HG03045 (cell line): ENCODE results near the gene EVL.

Experiments used
- ATAC-seq: cut with Tn5 transposase; IDR thresholded peaks from one replicate; pipeline ENCODE4 v1.9.1; 2021; ENCODE audit warnings: mild to moderate bottlenecking, moderate library complexity; ENCODE audit not compliant: unreplicated experiment

Gene EVL

DNA sequence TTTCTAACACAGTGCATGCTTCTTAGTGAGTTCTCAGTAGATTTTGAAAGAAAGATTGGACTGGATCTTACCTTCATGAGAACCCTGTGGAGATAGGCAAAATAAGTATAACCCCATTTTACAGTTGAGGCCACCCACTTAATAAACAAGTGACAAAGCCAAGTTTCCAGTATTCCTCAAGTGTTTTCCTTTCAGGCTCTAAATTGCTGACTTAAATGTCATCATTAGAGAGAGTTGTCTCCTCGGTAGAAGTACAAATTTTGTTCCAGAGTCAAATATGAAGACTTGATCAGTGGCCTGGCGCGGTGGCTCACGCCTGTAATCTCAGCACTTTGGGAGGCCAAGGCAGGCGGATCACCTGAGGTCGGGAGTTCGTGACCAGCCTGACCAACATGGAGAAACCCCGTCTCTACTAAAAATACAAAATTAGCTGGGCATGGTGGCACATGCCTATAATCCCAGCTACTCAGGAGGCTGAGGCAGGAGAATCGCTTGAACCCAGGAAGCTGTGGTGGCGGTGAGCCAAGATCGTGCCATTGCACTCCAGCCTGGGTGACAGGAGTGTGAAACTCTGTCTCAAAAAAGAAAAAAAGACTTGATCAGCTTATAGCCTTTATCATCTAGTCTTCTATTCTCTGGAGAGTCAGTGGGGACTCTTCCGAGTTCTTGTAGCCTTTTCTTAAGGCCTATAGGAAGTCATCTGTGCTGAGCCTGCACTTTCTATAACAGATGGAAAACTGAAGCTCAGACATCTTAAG, 708 bp upstream of the EVL start:
- peak; percentile 5 for ATAC-seq

DNA sequence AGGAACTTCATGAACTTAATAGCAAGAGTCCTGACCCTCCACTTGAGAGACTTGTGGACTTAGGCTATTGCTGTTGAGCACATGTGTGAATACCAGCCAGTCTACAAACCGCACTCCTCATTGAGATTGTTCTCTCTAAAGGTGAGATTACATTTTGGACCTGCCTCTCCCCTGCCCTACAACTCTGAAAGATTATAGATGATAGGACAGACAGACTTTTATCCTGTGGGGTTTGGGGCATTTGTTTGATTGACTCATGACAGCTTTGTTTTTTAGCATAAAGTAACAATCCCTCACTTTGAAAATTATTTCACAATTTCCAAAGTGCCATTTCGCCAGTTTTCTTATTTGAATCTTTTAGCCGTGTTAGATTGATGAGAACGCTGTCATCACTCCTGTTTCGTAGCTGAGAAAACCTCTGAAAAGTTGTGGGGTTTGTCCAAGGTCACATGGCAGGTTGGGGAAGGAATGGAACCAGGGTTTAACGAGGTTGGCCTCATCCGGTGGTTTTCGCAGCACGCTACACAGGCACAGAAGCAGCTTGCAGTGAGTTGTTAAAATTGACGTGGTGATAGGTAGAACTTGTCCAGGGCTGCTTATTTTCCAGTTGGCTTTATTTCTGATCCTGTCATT, 836 bp downstream of the EVL start:
- ATAC-seq, result peak; percentile 39

DNA sequence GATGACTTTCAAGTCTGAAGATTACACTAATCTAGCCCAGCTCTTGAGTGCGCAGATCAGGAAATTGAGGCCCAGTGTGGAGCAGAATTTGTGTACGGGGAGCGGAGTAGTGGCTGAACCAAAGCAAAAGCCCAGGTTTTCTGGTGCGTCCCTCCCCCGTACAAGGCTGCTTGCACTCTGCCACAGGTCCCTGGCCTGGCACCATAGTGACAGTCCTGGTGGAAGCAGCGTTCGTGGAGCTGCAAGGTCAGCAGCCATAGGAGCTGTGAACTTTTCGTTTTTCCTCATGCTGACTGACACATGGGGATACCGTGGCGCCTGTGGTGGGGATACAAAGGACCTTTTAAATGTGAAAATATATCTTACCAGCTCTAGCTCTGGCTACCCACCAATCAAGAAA, 1.7 kb downstream of the EVL start:
- no peak for ATAC-seq

DNA sequence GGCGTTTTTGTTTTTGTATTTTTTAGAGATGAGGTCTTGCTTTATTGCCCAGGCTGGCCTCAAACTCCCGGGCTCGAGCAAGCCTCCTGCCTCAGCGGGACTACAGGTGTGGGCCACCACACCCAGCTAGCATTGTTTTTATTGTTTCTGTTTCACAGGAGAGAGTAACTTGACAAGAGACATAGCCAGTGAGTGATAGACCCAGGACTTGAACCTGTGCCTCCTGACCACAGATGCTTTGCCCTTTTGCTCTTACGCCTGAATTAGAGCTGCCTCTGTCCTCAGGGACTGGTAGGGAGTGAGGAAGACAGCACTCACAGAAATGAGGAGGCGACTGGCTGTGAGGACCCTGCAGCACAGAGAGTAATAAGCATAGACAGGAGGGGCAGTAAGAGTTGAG, 2.3 kb downstream of the EVL start:
- ATAC-seq, result no peak

DNA sequence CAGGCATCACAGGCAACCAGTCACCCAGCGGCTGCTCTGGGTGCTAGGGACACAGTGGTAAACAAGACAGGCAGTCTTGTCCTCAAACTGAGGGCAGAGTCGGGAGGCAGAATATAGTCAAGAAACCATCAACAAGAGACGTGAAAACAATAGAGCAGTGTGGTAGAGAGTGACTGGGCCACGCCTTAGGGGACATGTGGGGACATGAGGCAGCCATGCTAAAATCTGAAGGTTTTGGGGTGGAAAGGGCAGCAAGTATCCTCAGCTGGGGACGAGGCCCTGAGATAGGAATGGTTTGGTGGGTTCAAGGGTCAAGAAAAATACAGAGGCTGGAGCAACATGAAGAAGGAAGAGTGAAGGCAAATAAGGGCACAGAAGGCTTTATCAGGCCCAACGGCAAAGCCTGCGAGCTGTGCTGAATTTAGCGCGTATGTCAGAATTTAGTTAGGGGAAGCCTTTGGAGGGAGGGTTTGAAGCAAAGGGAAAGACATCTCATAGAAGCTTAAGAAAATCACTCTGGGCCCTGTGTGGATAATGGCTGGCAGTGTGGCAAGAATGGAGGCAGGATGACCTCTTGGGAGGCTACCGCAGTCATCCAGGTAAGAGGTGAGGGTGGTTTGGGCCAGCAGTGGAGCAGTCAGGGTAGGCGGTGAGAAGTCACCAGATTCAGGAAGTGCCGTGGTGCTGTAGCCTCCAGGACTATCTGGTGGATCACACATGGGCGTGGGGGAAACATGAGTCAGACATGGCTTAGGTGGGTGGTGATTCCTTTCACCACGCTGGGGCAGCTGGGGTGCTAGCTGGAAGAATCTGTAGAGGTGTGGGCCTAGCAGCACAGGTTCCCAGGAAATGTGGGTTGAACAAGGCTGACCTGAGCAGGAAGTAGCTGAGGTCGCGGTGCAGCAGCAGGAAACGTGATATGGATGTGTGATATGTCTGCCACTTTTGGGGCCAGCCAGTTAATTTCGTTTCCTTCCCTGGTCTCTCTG, 3.0 kb downstream of the EVL start:
- ATAC-seq, result peak; percentile 37

DNA sequence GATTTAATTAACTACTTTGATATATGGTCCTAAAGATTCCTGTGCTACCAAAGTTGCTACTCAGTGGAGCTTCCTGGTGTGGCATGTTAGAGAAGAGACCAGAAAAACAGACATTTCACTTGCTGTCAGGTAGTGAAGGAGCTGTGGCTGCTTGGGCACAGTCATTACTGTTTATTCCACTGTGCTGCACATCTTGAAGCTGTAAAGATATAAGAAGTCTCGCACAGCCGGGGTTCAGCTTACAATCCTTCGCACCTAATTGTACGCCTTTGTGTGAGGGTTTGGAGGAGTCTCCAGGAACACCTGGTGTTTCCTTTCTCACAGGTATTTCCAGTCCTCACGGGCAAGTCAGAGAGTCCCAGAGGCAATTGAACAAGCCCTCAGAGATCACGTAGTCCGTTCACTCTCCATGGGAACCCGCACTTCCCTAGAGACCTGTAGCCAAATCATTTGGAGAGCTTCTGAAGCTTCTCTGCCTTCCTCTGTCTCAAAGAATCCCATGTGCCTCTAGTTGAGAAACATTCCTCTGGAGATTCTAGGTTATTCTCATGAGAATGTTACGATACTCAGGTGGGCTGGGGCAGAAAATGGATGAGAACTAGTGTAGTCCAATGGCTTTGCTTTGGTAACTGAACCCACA, 4.1 kb downstream of the EVL start:
- ATAC-seq, result no peak

DNA sequence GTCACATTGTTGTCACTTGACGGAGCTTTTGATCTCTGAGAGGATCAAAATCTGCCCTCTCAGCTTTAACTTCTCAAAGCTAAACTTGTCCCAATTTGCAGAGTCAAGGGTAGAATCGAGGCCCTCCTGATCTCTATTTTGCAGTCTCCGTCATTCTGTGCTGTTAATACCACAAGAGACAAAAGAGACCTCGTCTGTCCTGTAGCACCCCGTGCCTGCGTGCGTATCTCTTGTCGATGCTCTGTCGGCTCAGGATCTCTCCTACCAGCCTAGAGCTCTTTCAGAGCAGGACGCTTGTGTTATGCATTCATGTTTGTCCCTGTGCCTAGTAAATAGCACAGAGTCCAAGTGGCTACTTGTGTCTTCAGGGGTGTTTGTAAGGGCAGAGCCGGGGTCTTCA, 5.1 kb downstream of the EVL start:
- no peak for ATAC-seq

DNA sequence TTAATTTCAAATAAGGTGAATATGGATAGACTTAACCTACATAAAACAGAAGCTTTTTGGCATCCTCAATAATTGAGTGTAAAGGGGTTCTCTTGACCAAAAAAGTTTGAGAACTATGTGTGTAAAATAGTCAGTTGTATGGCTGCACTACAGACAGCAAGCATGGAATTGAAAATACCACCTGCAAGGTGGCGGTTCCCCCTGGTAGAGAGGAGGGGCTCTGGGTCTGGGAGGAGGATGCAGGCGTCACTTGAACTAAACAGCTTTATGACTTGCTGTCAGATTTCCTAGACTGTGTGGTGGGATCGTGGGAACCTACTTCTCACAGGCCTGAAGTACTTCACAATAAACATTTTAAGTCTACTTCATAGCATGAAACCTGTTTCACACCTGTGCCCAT, 6.3 kb downstream of the EVL start:
- no peak for ATAC-seq

DNA sequence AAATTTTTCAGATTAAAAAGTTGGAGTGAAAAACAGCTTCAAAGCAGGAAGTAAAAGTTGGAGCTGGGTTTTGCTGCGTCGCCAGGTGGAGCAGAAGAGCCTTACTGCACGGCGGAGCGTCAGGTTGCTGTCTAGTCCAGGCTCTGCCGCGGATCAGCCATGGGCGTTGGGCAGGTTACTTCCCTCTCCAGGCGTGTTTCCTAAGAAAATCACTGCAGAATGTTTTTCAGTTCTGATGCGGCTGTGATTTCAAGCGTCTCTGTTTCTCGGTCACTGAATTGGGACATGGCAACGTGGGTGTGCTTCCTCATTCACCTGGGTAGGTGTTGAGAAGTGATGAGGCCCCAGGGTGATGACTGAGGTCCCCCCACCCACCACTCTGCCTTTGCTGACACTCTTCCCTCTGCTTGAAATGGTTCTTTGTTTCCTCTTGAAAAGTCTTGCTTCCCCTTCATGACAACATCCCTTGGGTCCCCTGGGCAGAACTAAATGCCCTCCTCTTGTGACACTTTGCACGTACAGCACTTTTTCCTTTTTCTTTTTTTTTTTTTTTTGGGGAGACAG, 7.6 kb downstream of the EVL start:
- no peak for ATAC-seq

DNA sequence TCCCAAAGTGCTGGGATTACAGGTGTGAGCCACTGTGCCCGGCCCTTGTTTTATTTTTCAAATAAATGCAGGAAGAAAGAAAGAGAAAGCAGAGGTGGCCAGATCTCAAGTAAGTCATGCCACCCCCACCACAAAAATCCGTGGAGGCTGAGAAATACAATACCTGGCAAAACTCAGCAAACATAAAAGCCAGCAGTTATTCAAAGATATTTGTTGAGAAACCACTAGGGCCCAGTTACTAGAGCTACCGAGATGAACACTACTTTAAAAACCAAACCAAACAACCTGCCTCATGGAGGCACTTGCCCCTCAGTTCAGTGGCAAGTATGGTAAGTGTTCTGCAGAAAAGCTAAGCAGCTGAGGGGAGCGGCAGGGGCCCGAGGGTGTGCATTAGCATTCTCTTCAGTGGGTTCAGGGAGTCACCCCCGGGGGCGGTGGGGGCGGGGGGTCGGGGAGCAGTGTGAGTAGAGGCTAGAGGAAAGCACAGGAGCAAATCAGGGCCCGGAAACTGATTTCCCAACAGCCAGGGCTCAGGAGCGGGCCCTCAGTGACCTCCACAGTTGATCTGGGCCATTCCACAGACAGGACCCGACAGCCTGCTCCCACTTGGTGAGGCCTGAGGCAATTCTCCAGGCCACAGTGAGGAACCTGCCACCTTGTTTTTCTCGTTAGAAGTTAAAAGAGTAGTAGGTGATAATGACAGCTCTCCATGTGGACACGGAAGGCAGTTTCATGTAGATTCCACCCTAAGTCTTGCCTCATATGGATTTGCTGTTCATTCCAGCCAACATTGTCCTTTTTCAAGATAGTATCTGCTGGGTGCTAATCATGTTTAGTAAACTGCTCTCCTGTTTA, 8.6 kb downstream of the EVL start:
- ATAC-seq, result no peak

DNA sequence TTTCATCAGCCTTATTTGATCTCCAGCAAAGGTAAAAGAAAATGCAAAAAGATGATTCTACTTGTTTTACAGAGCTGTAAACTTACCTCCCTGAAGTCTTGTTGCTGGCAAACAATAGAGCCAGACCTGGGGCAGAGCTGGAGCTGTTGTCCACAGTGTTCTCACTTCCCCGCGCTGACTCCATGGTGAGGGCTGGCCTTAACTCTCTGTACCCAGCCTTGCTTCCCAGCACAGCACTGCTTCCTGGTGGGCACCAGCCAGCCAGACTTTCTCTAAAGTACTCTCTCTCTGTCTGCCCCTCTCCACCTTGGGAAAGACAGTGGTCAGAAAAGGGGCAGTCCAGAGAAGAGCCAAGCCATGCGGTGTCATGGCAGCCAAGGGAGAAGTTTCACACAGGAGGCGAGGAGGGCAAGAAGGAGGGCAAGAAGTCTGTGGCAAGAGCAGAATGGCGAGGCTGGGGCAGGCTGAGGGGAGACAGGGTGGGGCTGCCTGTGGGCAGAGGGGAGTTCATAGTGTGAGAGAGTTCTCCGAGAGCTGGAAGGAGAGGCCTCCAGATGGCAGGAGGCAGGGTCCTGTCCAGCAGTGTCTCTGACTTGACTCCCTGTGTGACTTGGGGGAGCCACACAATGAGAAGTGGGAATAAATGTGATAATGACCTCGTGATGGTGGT, 9.3 kb downstream of the EVL start:
- ATAC-seq, result no peak

DNA sequence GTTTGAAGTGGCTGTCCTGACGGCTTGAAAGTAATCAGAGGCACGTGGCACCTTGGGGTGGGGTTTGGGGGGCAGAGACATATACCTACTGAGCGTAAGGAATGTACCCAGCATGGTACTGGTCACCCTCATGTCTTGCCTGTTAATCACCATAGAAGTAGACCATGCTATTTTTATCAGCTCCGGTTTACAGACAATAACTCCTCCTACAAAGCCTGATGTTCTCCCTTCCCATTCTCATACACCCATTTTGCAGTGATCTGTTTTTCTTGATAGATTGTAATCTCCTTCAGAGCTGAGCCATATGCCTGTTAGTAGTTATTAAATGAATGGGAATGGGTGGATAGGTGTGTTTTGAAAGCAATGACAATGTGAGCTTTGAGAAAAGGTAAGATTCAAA, 10.5 kb downstream of the EVL start:
- no peak for ATAC-seq

DNA sequence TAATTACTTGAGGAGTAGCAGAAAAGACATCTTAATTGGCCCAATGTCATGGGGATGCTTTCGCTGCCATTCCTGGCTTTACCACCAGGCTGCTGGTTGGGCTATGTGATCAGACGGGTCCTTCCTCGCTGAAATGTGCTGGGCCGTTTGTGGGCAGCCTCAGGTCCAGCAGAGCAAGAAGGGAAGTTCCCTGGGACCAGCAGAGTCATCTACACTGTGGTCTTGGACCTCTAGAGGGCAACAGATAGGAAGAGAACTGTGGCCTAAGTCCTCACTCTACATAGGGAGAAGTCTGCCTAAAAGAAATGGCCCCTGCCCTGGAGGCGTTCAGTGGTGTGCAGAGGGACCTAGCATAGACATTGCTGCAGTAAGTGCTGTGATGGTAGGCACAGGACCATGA, 10.9 kb downstream of the EVL start:
- no peak for ATAC-seq

DNA sequence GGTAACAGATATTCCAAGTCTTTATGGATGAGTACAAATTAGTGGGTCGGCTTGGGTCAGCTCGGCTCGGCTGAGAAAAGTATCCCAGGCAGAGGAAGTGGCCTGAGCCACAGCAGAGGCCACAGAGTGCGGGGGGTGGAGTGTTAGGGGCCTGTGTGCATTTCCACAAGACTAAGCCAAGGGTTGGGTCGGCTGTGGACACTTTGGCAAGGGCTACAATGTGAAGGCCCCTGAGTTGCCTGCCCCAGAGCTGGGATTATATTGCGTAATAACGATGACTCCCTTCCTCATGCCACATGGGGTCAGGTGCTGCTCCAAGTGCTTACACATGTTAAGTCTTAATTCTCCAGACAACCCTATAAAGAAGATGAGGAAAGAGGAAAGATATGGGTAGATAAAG, 11.4 kb downstream of the EVL start:
- no peak for ATAC-seq

DNA sequence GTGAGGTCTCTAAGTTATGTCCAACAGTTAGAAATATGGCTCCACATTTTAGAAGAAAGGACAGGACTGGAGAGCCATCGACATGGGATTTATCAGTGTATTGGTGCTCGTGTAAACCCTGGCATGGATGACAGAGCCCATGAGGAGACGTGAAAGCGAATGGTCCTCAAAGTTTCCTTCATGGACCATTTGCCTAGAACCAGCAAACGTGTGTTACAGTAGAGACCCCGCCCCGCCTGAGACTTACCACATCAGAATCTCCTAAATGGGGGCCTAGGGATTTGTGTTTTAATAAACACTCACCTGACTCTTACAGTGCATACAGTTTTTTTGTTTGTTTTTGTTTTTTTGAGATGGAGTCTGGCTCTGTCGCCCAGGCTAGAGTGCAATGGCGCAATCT, 12.2 kb downstream of the EVL start:
- no peak for ATAC-seq

DNA sequence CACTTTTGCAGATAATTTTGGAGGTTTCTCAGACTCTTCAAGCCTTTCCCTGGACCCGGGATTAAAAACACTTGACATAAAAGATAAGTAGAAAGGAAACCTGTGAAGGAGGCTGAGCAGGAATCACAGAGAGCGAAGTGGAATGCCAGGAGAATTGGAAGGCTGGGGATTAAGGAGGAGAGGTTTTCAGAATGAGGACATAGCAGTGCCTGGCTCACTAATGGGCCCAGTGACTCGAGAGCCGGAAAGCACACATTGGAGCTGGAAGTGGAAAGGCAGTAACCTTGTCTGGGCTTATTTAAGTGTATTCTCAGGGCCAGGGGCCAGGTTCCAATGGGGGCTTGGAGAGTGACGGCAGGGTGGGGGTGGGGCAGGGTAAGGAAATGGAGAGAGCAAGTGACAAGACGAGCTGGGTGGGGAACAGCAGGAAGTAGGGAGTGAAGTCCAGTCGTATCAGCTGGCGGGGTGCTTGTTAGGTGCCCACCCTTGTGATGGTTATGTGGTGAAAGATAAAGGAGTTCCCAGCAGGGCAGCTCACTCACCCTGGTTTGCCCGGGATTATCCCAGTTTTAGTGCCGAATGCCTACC, 13.1 kb downstream of the EVL start:
- ATAC-seq, result no peak

DNA sequence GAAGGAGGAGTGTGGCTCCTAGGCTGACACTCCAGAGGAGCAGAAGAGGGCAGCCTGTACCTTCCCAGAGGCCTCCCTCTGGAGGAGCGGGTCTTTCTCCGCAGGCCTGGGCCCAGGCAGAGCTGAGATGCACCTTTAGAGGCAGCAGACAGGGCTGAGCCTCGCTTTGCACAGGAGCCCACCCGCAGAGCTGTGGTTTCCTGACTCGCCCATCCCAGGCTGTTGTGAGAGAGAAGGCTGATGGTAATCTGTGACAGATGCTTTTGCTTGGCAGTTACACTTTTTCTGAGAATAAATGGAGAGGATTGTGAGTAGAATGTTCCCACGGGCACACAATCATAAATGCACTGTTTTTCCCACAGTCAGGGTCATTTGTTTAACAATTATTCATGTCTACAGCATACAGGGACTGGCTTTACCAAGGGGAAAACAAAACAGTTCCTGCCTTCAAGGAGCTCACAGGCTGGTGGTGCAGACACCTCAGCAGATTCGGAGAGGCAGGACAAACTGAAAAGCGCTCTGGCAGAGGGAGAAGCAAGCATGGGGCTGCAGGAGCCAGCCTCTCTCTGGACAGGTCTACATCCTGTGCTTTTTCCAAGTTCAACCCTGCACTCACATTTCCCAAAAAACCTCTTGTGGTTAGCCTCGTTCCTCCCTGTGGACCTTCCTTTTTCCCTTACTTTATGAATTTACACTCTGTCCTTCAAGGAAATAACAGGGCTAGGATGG, 13.9 kb downstream of the EVL start:
- ATAC-seq, result peak; percentile 58

DNA sequence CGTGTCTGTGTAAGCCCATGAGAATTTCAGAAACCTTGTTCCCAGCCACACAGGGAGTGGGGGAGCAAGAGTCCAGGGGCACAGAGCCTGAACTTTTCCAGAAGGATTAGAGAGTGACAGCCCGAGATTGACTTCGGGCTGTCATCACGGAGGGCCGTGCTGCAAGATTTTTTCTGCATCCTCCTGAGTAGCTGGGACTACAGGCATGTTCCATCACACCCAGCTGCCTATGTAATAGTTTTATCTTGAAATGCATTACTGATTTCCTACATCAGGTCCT, 14.4 kb downstream of the EVL start:
- no peak for ATAC-seq

DNA sequence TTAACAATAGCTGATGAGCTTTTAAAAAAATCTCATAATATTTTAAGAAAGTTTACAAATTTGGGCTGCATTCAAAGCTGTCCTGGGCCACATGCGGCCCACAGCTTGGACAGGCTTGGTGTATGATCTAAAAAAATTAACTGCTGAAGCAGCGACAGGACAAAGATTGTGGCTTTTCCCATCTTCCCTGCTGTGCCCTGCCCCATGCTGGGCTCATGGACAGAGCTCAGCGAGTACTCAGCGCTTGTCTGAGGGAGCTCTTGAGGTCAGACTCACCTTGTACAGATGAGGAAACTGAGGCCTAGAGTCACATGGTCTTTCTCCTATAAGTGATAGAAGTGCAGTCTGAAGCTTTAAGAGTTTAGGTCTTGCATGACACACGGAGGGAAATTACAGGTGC, 15.0 kb downstream of the EVL start:
- ATAC-seq, result no peak
